Thyroid gland (tissue), 4 donors: ENCODE results near the gene RGS8. TPM values are rescaled to one million over a fixed set of nuclear protein-coding genes. Genes with fewer than 3 reads are reported as not detected.

Experiments
- DNase-seq, 2 donors: peaks; one replicate each; pipeline ENCODE4 v3.0.0-alpha.2; 2019
- H3K27ac ChIP-seq, 3 donors: fragments of 200-600 bp; sonication (generic); 1 replicate in 2 of 3; 2 replicates in 1 of 3; pipeline ENCODE4 v1.5.1; 2016 to 2019; ENCODE audit warnings: mild to moderate bottlenecking in 1 of 3, moderate library complexity in 1 of 3
- H3K27me3 ChIP-seq: fragments of 200-600 bp; sonication (generic); one replicate; pipeline ENCODE4 v1.5.1; 2019
- H3K36me3 ChIP-seq, 2 donors: fragments of 200-600 bp; sonication (generic); one replicate each; pipeline ENCODE4 v1.5.1; 2016 to 2019
- H3K4me1 ChIP-seq, 2 donors: fragments of 200-600 bp; sonication (generic); one replicate each; pipeline ENCODE4 v1.5.1; 2017 to 2019
- H3K4me3 ChIP-seq, 3 donors: fragments of 200-600 bp; sonication (generic); replicated peaks in 1 of 3; 1 replicate in 2 of 3; 2 replicates in 1 of 3; pipeline ENCODE4 v1.5.1; 2016; ENCODE audit warnings: mild to moderate bottlenecking in 1 of 3
- H3K9me3 ChIP-seq: fragments of 200-600 bp; sonication (generic); one replicate; pipeline ENCODE4 v1.5.1; 2017
- POLR2A ChIP-seq, 2 donors: fragments of 450-650 bp; IDR thresholded peaks; one replicate each; pipeline ENCODE4 v1.6.1; 2017; ENCODE audit warnings: antibody characterized with exemption in 2 of 2, mild to moderate bottlenecking in 2 of 2, moderate library complexity in 1 of 2
- WGBS, 2 donors: methylation state at CpG; one replicate each; pipeline ENCODE4 v1.1.5; 2017; 5-methylcytosine and 5-hydroxymethylcytosine counted together
- intact Hi-C: fragments of 100-400 bp; cut with DNase I; formaldehyde crosslinking; loops from one replicate; pipeline ENCODE4 v1.15.1; 2023
- total RNA-seq, 4 donors: library from RNA; depleted of rRNA; stranded (reverse); fragments of >200 nt; gene quantifications; one replicate each; pipeline ENCODE4 v1.2.3, GENCODE V29; 2016
- TF ChIP-seq, protein P1 (sequence below), 6 experiments: fragments of 200-600 bp in 3 of 6; fragments of 450-650 bp in 3 of 6; sonication (generic) in 3 of 6; IDR thresholded peaks; one replicate each; pipeline ENCODE4 v1.5.1; 2016 to 2019; ENCODE audit warnings: antibody characterized with exemption in 6 of 6, mild to moderate bottlenecking in 2 of 6, inconsistent platforms in 1 of 6, moderate library complexity in 1 of 6

The RGS8 gene
- total RNA-seq, 4 donors from 2014 or later: 2.4 to 5.9 (median 5.0) TPM

DNA sequence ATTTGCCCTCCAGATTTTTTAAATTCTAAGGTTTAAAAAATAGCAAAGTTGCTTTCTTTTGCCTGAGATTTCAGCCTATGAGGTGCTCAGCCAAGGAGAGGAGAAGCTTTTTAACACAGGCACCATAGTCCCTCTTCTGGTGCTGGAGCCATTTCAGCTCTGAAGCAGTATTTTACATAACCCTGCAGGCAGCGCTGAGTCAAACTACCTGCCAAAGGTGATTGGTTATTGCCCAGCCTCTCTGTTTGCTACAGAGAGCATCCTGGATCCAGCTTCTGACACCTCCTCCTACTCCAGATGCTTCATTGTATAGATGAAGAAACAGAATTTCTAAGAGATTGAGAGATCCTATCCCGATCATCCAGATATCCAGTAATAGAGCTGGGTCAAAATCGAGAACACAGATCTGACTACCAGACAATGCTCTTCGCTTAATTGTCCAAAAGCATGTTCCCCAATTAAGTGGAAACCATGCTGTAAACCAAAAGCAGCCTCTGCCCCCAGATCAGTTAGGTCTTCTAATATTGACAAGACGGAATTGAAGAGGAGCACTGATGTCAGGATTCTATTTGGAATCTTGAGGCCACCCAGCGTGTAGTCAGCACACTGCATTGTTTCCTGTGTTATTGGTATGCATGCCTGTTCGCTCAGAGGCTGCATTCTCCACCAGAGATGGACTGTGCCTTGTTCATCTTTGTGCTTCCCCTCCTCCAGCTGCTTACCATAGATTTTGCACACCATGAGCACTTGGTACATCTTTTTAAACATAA lies 22.1 kb downstream of the RGS8 start:
- no peaks in the 10 kb centered on the region for H3K36me3 ChIP-seq
- TF ChIP-seq POLR2A (IDR thresholded peaks at IDR 0.05): no peak
- TF ChIP-seq, protein P1, sequence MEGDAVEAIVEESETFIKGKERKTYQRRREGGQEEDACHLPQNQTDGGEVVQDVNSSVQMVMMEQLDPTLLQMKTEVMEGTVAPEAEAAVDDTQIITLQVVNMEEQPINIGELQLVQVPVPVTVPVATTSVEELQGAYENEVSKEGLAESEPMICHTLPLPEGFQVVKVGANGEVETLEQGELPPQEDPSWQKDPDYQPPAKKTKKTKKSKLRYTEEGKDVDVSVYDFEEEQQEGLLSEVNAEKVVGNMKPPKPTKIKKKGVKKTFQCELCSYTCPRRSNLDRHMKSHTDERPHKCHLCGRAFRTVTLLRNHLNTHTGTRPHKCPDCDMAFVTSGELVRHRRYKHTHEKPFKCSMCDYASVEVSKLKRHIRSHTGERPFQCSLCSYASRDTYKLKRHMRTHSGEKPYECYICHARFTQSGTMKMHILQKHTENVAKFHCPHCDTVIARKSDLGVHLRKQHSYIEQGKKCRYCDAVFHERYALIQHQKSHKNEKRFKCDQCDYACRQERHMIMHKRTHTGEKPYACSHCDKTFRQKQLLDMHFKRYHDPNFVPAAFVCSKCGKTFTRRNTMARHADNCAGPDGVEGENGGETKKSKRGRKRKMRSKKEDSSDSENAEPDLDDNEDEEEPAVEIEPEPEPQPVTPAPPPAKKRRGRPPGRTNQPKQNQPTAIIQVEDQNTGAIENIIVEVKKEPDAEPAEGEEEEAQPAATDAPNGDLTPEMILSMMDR (IDR thresholded peaks at IDR 0.05): no peak
- H3K27ac ChIP-seq: no peak overlapping the region
- no peak overlapping the region for H3K4me3 ChIP-seq
- H3K9me3 ChIP-seq: no peaks in the 10 kb centered on the region
- WGBS, 2 donors: 90 to 91% methylated on average over 7 of the region's 7 CpGs
- no peaks in the 10 kb centered on the region for H3K27me3 ChIP-seq
- no peak for DNase-seq
- H3K4me1 ChIP-seq: peaks cover 0 to 18% of the 10 kb centered on the region in 2 donors
- intact Hi-C loops: loop anchor here (10.0 kb wide), 1 partner anchor 48 kb away; no protein-coding TSS in a partner anchor

DNA sequence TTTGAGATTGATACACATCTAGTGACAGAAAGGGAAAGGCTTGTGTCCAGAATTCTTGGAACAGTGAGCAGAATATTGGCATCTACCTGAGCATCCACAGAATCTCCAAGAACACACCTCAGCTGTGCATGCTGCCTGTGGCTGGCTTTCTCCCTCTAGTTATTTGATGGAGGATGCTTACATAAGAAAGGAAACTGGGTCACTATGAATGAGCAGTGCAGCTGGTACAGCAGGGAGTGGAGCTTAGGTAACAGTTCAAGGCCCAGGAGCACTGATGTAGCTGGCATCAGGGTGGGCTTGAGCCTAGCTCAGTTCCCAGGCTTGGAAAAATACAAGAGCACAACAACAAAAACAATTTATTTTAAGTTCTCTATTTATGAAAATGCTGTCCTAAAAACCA lies 26.3 kb downstream of the RGS8 start:
- no peaks in the 10 kb centered on the region for H3K36me3 ChIP-seq
- TF ChIP-seq, protein P1 (IDR thresholded peaks at IDR 0.05): no peak
- TF ChIP-seq POLR2A (IDR thresholded peaks at IDR 0.05): no peak
- intact Hi-C loops: no loop called here

DNA sequence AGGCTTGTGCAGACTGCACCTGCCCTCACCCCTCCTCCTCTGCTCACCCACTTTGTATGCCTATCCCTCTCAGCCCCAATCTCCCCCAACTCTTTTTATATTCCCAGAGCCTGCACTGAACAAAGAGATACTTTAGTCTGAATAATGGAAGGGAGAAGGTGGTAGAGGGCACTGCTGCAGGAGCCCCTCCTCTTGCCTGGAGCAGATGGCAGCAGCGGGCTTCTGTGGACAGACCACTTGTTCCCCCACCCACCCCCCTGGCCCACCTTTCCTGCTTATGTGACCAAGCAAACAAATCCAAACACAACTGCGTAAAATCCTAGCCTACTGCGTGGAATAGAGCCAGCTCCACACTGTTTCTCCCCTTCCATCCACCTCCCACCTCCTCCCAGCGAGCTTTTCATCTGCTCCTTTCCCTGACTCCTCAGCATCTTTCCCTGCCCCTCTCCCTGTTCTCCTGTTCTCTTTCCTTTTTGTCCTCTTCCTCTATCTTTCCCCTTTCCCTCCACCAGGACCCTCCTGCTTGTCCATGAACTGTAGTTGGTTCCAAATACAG lies 27.5 kb downstream of the RGS8 start:
- Histone ChIP-seq H3K36me3 (no peaks in the 10 kb centered on the region), H3K9me3 (no peaks in the 10 kb centered on the region), H3K27me3 (no peaks in the 10 kb centered on the region), H3K4me3 (no peak overlapping the region), H3K4me1 (peaks cover 0 to 15% of the 10 kb centered on the region in 2 donors), H3K27ac (no peak overlapping the region)
- 81 to 85% methylated on average over 4 of the region's 4 CpGs for WGBS, 2 donors
- no peak for TF ChIP-seq POLR2A (IDR thresholded peaks at IDR 0.05)
- TF ChIP-seq, protein P1 (IDR thresholded peaks at IDR 0.05): no peak
- DNase-seq: no peak
- intact Hi-C loops: no loop called here

More for the DNA sequence above, 26.3 kb downstream of the RGS8 start:
- H3K27me3 ChIP-seq: no peaks in the 10 kb centered on the region
- H3K27ac ChIP-seq: no peak overlapping the region
- no peaks in the 10 kb centered on the region for H3K9me3 ChIP-seq
- peaks cover 0 to 19% of the 10 kb centered on the region in 2 donors for H3K4me1 ChIP-seq
- no peak for DNase-seq
- H3K4me3 ChIP-seq: no peak overlapping the region

DNA sequence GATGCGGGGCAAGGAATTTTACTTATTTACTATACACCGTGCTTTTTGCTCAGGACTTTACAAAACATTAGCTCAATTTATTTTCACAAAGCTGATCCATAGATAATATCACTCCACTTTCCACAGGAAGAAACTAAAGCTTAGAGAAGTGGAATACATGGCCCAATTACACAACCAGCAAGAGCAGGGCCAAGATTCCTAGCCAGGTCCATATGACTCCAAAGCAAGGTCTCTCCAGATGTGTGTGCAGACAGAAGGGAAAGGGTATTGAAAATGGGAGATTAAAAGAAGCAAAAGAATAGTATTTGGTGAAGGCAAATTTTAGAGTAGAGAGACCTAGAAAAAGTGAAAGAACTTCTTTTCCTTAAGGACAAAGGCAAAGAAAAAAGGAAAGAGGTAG lies 30.4 kb downstream of the RGS8 start:
- no peak for DNase-seq
- H3K4me3 ChIP-seq: no peak overlapping the region
- no peaks in the 10 kb centered on the region for H3K36me3 ChIP-seq
- H3K4me1 ChIP-seq: peaks cover 0 to 10% of the 10 kb centered on the region in 2 donors
- intact Hi-C loops: no loop called here
- H3K27me3 ChIP-seq: no peaks in the 10 kb centered on the region
- no peak for TF ChIP-seq POLR2A (IDR thresholded peaks at IDR 0.05)
- TF ChIP-seq, protein P1 (IDR thresholded peaks at IDR 0.05): no peak
- H3K9me3 ChIP-seq: no peaks in the 10 kb centered on the region
- H3K27ac ChIP-seq: no peak overlapping the region
- 88 to 89% methylated on average over 2 of the region's 2 CpGs for WGBS, 2 donors

DNA sequence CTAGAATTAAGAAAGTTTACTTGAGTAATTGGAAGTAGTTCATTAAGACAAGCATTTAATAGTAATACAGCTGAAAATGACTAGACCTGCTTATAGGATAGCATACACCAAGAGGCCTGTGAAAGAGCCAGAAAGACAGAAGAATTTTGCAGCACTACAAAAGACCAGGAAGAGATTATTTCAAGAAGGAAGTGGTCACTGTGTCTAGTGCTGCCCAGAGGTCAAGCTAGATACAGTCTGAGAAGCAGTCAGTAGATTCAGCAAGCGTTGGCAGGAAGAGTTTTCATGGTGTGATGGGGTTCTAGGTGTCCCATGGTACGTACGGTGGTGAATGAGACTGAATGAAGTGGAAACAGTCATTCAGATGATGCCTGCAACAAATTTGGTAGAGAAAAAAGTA lies 31.5 kb downstream of the RGS8 start:
- H3K27ac ChIP-seq: no peak overlapping the region
- WGBS, 2 donors: 60 to 64% methylated on average over 3 of the region's 3 CpGs

More for the DNA sequence above, 31.5 kb downstream of the RGS8 start:
- Histone ChIP-seq H3K36me3 (no peaks in the 10 kb centered on the region), H3K4me1 (peaks cover 0 to 10% of the 10 kb centered on the region in 2 donors), H3K27me3 (no peaks in the 10 kb centered on the region), H3K9me3 (no peaks in the 10 kb centered on the region), H3K4me3 (no peak overlapping the region)
- no peak for DNase-seq
- TF ChIP-seq POLR2A (IDR thresholded peaks at IDR 0.05): no peak
- TF ChIP-seq, protein P1 (IDR thresholded peaks at IDR 0.05): no peak
- intact Hi-C loops: no loop called here
